ENCODE data around the gene KATNBL1. TPM values are rescaled to one million over a fixed set of nuclear protein-coding genes. Genes with fewer than 3 reads are reported as not detected.

Gene KATNBL1
- total and polyA plus RNA-seq, 9 of the 15 experiments (the other 6 are each of a cell fraction or from before 2014, with no cell fraction given), result 6.6 to 46.0 (median 24.0) TPM

DNA sequence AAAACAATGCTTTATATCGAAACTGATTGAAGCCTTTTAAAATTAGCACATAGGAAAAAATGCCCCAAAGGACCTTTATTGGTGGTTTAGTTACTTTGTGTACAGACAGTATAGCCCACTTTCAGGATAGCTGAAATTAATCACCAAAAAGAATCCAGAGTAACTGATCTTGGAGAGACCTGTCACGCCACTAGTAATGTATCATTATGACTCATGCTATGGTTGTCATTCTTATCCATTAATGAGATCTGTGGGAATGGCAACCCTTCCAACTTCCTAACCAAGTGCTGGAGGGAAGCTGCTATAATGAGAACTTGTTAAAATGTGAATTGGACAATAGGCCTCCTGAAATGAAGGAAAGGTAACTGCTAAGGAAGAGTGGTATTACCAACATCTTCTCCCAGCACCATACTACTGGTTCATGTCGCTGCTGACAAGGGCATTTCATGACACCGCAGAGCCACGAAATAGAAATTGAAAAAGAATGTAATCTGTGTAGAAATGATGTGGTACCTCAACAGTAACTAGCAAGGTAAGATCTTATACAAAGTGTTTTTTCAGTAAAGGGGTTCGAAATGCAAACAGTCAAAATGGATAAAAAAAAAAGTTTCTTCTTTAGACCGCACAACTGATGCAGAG, 7.8 kb upstream of the KATNBL1 start (continued):
- TF ChIP-seq MEIS2 (IDR thresholded peaks at IDR 0.05; ENCODE audit: partially characterized antibody), result peak; percentile 95
- TF ChIP-seq TCFL5 (CRISPR knock-in tag; conservative IDR thresholded peaks at IDR 0.05), result no peak
- TF ChIP-seq JUND (IDR thresholded peaks at IDR 0.05; ENCODE audit: borderline replicate concordance, low read depth, low read length), result peak; percentile 91
- peak; percentile 97 for TF ChIP-seq JUND (tag; IDR thresholded peaks at IDR 0.05; ENCODE audit: borderline replicate concordance, low read depth, low read length)
- TF ChIP-seq, protein P1, sequence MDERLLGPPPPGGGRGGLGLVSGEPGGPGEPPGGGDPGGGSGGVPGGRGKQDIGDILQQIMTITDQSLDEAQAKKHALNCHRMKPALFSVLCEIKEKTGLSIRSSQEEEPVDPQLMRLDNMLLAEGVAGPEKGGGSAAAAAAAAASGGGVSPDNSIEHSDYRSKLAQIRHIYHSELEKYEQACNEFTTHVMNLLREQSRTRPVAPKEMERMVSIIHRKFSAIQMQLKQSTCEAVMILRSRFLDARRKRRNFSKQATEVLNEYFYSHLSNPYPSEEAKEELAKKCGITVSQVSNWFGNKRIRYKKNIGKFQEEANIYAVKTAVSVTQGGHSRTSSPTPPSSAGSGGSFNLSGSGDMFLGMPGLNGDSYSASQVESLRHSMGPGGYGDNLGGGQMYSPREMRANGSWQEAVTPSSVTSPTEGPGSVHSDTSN (CRISPR knock-in tag; IDR thresholded peaks at IDR 0.05; ENCODE audit: low read depth), result peak; percentile 62
- TF ChIP-seq, protein P1 (tag; conservative IDR thresholded peaks at IDR 0.05; ENCODE audit: low read depth), result peak; percentile 82
- no peak for TF ChIP-seq ZNF224 (CRISPR knock-in tag; IDR thresholded peaks at IDR 0.05)
- TF ChIP-seq ZNF584 (CRISPR knock-in tag; IDR thresholded peaks at IDR 0.05; ENCODE audit: low read depth), result no peak

All from K562 (cell line).